Stimulated activated CD8-positive, alpha-beta memory T cell treated with anti-CD3 and anti-CD28 coated beads, Interleukin-7, amount 100 ng/mL, for 24 hours (primary cell): ENCODE measurements around the gene PPP1R12B.
"Not testable (repeated sequence)": the region's sequence is repeated elsewhere in the genome, so short reads cannot be mapped to it uniquely, and the experiment has no call there.

Source experiments
- DNase-seq: peaks from one replicate; pipeline ENCODE4 v3.0.0-alpha.2; 2020; ENCODE audit warnings: low read depth

The PPP1R12B gene

GRCh38 chr1:202613571-202613970 lies 265.1 kb downstream of the PPP1R12B start:
- no peak for DNase-seq

- DNase-seq = not testable (repeated sequence)
Measured at GRCh38 chr1:202614363-202615207, 266.1 kb downstream of the PPP1R12B start.

- DNase-seq = not testable (repeated sequence)
Measured at GRCh38 chr1:202615208-202615500, 266.7 kb downstream of the PPP1R12B start.

- DNase-seq = no peak
Measured at GRCh38 chr1:202615501-202616354, 267.2 kb downstream of the PPP1R12B start.

- no peak for DNase-seq
Measured at GRCh38 chr1:202616355-202616915, 267.9 kb downstream of the PPP1R12B start.

- DNase-seq = not testable (repeated sequence)
Measured at GRCh38 chr1:202619012-202619411, 270.5 kb downstream of the PPP1R12B start.

- no peak for DNase-seq
Measured at GRCh38 chr1:202619505-202619904, 271.0 kb downstream of the PPP1R12B start.

DNA sequence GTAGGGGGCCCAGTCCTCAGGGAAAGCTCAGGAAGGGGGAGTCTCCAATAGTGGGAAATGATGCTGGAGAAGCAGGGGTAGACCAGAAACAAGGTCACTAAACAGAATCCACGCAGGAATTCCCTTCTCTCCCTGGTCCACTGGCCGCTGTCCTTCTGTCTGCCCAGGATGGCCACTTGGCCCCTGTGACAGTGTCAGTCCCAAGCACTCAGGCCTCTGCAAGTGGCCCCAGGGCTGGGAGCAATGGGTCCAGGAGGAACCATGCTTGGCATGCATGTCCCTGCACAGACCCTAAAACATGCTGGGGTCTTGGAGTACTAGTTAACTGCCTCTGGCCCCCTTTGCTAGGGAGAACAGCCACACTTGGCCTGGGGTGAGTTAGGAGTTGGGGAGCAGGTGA lies 271.5 kb downstream of the PPP1R12B start:
- not testable (repeated sequence) for DNase-seq

DNA sequence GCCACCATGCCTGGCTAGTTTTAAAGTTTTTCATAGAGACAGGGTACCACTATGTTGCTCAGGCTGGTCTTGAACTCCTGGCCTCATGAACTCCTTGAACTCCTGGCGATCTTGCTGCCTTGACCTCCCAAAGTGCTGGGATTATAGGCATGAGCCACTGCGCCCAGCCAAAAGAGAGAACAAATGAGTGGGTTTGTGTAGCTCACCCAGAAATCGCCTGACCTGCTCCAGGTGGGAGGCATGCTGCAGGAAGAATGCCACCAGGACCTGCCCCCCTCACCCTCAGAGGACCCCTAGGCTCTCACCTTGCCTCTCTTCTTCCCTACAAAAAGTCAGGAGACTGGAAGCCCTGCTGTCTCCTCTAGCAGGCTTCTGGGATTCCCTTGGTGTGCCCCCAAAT lies 272.9 kb downstream of the PPP1R12B start:
- no peak for DNase-seq

DNA sequence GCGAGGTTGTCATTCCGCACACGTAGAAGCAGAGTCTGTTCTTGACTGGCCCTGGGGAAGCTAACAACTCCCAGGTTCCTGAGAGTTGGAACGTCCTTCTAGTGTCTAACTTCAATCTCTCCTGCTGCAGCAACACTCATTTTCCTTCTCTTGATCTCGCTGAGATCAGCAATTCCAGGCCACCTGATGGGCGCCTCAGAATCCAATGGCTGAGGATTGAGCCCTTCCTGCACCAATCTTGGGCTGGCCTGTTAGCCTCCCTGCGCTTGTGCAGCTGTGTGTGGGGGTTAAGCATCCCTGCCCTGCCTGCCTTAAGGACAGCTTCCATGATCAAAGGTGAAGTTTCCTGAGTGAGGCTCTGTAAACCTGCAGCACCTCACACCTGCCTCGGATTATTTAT lies 273.9 kb downstream of the PPP1R12B start:
- no peak for DNase-seq

DNA sequence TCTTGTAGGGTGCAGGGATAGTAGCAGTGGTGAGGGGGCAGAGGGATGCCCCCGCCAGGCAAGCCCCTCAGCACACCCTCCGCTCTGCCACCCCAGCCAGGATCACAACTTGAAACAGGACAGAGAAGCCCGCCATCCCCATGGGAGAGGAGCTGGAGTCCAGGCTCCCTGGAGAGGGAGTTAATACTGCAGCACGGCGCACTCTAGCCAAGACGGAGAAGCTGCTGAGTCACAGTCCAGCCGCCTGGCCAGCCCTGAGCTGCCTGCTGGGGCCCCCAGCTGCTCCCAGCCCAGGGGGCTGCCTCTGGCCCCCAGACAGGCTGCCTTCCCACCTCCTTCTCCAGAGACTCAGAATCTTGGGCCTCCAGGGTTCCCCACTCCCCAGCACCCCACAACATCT lies 274.6 kb downstream of the PPP1R12B start:
- DNase-seq = no peak

- DNase-seq = not testable (repeated sequence)
Measured at GRCh38 chr1:202623476-202623875, 275.0 kb downstream of the PPP1R12B start.

DNA sequence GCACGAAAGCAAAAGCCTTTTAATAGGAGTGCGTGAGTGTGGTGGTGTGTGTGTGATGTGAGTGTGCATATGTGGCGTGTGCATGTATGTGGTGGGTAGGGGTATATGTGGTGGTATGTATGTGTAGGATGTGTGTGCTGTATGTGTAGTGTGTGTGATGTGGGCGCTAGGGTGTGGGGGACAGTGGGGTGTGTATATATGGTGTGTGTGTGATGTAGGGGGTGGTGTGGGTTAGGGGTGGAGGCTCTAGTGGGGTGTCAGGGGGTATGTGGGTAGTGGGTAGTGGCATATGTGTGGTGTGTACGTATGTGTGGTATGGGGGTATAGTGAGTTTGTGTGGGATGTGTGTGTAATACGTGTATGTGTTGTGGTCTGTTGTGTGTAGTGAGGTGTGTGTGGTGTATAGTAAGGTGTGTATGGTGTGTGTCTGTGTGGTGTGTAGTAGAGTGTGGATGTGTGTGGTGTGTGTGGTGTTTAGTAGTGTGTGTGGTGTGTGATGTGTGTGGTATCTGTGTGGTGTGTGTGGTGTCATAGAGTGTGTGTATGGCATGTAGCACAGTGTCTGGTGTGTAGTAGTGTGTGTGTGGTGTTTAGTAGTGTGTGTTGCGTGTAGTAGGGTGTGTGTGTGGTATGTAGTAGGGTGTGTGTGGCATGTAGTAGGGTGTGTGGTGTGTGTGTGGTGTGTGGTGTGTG lies 275.7 kb downstream of the PPP1R12B start:
- DNase-seq = no peak

- no peak for DNase-seq
Measured at GRCh38 chr1:202624781-202625108, 276.2 kb downstream of the PPP1R12B start.

DNA sequence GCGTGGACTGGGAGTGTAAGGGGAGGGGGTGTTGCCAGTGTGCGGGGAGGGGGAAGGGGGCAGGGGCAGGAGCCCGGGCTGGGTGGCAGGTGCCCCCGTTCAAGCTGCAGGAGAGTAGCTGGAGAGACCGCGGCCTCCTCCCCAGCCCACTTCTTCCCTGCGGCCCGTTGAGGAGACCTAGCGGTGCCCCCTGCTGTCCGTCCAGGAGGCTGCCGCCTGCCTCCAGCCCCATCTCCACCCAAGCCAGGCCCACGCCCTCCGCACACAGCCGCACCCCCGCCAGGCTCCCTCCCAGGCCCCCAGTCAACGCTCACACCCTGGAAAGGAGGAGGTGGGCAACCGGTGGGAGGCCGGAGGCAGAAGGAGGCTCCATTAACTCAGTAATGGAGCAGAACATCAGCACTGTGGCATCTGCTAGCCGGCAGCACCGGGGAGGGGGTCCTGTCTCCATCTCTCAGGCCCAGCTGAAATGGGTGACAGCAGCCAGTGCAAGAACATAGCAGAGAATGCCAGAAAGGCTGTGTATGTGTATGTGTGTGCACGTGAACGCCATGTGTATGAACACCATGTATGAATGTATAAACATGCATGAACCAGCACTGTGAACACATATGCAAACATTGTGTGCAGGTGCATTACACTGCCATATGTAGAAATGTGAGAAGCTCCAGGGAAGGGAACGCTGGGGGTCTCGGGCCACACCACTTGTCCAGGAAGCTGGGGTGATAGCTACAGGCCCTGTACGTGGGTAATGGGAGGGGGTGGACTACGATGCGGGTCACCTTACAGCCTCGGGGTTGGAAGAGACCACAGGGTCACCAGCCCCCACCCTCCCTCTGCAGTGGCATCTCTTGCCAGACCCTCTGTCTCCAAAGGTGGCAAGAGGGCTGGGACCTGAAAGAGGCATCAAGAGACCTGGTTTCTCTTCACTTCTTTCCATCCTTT lies 277.2 kb downstream of the PPP1R12B start:
- no peak for DNase-seq

DNA sequence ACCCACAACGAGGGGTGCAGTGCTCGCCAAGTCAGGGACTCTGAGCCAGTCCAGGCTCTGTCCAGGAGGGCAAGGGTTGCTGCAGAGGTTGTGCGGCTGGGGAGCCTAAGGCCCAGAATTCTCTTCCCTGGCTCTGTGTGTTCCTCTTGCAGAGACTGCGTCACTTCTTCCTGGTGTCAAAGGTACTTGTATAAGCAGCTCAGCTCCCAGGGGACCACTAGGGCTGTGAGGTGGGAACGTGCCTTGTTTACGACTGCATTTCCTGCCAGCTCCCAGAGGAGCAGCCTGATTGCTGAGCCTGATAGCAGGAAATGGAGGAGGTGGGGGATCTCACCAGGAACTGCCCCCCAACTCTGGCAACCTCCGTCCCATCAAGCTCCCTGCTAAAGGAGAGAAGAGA lies 278.5 kb downstream of the PPP1R12B start:
- not testable (repeated sequence) for DNase-seq

- DNase-seq = no peak
Measured at GRCh38 chr1:202627841-202628565, 279.5 kb downstream of the PPP1R12B start.

GRCh38 chr1:202628646-202629215 lies 280.2 kb downstream of the PPP1R12B start:
- DNase-seq = no peak

GRCh38 chr1:202629257-202629811 lies 280.8 kb downstream of the PPP1R12B start:
- DNase-seq = not testable (repeated sequence)

DNA sequence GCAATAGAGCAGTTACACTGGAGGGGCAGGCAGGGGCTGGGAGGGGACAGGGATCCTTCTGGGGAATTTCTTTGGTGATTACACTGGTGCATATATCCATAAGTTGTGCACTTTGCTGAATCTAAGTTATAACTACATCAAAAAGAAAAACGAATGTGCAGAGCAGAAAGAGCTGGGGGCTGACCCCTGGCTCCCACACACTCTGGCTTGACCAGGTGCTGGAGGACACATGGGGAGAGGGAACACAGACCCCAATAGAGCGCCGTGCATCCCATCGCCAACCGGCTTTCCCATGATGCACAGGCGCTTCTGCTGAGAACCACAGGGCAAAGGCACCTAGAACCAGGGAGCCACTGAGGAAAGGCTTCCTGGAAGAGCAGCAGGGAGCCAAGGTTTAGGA lies 281.6 kb downstream of the PPP1R12B start:
- not testable (repeated sequence) for DNase-seq
